Sigmoid colon (tissue), 4 donors: ENCODE results near the gene NMRK2.

ENCODE experiments used
- CTCF ChIP-seq, 4 experiments: fragments of 450-650 bp in 3 of 4; fragments of 200-600 bp in 1 of 4; IDR thresholded peaks; one replicate each; pipeline ENCODE4 v1.5.1; 2016 to 2019; ENCODE audit warnings: antibody characterized with exemption in 4 of 4, mild to moderate bottlenecking in 3 of 4, moderate library complexity in 2 of 4
- EP300 ChIP-seq, 4 donors: sonication (generic); formaldehyde crosslinking; IDR thresholded peaks; one replicate each; pipeline ENCODE4 v1.6.1; 2017; ENCODE audit warnings: antibody characterized with exemption in 4 of 4
- POLR2A ChIP-seq, 2 donors: fragments of 450-650 bp; IDR thresholded peaks; one replicate each; pipeline ENCODE4 v1.6.1; 2016; ENCODE audit warnings: antibody characterized with exemption in 2 of 2, mild to moderate bottlenecking in 2 of 2, moderate library complexity in 2 of 2
- POLR2AphosphoS5 ChIP-seq, 4 donors: sonication (generic); formaldehyde crosslinking; IDR thresholded peaks; one replicate each; pipeline ENCODE4 v1.6.1; 2017; ENCODE audit warnings: antibody characterized with exemption in 4 of 4

DNA sequence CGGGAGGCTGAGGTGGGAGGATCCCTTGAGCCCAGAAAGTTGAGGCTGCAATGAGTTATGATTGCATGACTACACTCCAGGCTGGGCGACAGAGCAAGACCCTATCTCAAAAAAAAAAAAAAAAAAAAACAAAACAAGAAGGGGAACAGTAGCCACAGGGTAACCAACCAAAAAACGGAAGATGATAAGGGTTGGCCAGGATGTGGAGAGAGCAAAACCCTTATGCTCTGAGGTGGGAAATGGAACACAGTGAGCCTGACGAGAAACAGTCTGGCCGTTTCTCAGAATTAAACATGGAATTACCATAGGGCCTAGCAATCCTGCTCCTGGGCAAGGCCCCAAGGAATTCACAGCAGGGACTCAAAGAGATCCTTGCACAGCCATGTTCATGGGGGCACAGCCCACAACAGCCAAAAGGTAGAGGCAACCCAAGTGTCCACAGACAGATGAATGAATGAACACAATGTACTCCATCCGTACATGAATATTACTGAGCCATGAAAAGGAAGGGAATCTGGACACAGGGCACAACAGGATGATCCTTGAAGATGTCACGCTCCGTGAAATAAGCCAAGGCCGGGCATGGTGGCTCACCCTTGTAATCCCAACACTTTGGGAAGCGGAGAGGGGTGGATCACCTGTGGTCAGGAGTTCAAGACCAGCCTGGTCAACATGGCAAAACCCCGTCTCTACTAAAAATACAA is 11.3 kb downstream of the NMRK2 start:
- TF ChIP-seq CTCF (IDR thresholded peaks at IDR 0.05) (no peak), EP300 (IDR thresholded peaks at IDR 0.05) (no peak), POLR2AphosphoS5 (IDR thresholded peaks at IDR 0.05) (no peak), POLR2A (IDR thresholded peaks at IDR 0.05) (no peak)
